ENCODE data around the gene COX5A.
A peak's percentile ranks its signal among the peaks of the same experiment; 100 is the strongest.

The COX5A gene

GRCh38 chr15:74937590-74938371, at the start of gene COX5A:
TSS of gene COX5A (minus strand) at chr15:74938073. CDS start at chr15:74938014, 59 bp downstream.
- DNase-seq (ENCODE audit: extremely low read depth in 1 of 2, low read depth in 1 of 2), result peak; percentile 81 to 86

GRCh38 chr15:74983725-74984231, 45.9 kb upstream of the COX5A start:
- DNase-seq (ENCODE audit: extremely low read depth in 1 of 2, low read depth in 1 of 2), result no peak

GRCh38 chr15:74982183-74982582, 44.3 kb upstream of the COX5A start:
- no peak for DNase-seq (ENCODE audit: extremely low read depth in 1 of 2, low read depth in 1 of 2)

GRCh38 chr15:74978503-74978902, 40.6 kb upstream of the COX5A start:
- DNase-seq (ENCODE audit: extremely low read depth in 1 of 2, low read depth in 1 of 2), result no peak

GRCh38 chr15:74978077-74978476, 40.2 kb upstream of the COX5A start:
- no peak for DNase-seq (ENCODE audit: extremely low read depth in 1 of 2, low read depth in 1 of 2)

- no peak for DNase-seq (ENCODE audit: extremely low read depth in 1 of 2, low read depth in 1 of 2)
Observed at GRCh38 chr15:74977599-74977998, 39.7 kb upstream of the COX5A start.

GRCh38 chr15:74976159-74976558, 38.3 kb upstream of the COX5A start:
- no peak for DNase-seq (ENCODE audit: extremely low read depth in 1 of 2, low read depth in 1 of 2)

- no peak for DNase-seq (ENCODE audit: extremely low read depth in 1 of 2, low read depth in 1 of 2)
Observed at GRCh38 chr15:74967670-74968069, 29.8 kb upstream of the COX5A start.

GRCh38 chr15:74964794-74965193, 26.9 kb upstream of the COX5A start:
- no peak for DNase-seq (ENCODE audit: extremely low read depth in 1 of 2, low read depth in 1 of 2)

- DNase-seq (ENCODE audit: extremely low read depth in 1 of 2, low read depth in 1 of 2), result no peak
Observed at GRCh38 chr15:74963213-74963612, 25.3 kb upstream of the COX5A start.

GRCh38 chr15:74962671-74963070, 24.8 kb upstream of the COX5A start:
- no peak for DNase-seq (ENCODE audit: extremely low read depth in 1 of 2, low read depth in 1 of 2)

- DNase-seq (ENCODE audit: extremely low read depth in 1 of 2, low read depth in 1 of 2), result no peak
Observed at GRCh38 chr15:74962219-74962618, 24.3 kb upstream of the COX5A start.

- DNase-seq (ENCODE audit: extremely low read depth in 1 of 2, low read depth in 1 of 2), result no peak
Observed at GRCh38 chr15:74961616-74962015, 23.7 kb upstream of the COX5A start.

GRCh38 chr15:74960995-74961588, 23.2 kb upstream of the COX5A start:
- no peak for DNase-seq (ENCODE audit: extremely low read depth in 1 of 2, low read depth in 1 of 2)

GRCh38 chr15:74960286-74960685, 22.4 kb upstream of the COX5A start:
- no peak for DNase-seq (ENCODE audit: extremely low read depth in 1 of 2, low read depth in 1 of 2)

GRCh38 chr15:74959586-74959939, 21.7 kb upstream of the COX5A start:
- DNase-seq (ENCODE audit: extremely low read depth in 1 of 2, low read depth in 1 of 2), result no peak

- no peak for DNase-seq (ENCODE audit: extremely low read depth in 1 of 2, low read depth in 1 of 2)
Observed at GRCh38 chr15:74958908-74959585, 21.2 kb upstream of the COX5A start.

GRCh38 chr15:74958320-74958907, 20.5 kb upstream of the COX5A start:
- DNase-seq (ENCODE audit: extremely low read depth in 1 of 2, low read depth in 1 of 2), result no peak

GRCh38 chr15:74957476-74958035, 19.7 kb upstream of the COX5A start:
- DNase-seq (ENCODE audit: extremely low read depth in 1 of 2, low read depth in 1 of 2), result no peak

GRCh38 chr15:74956648-74957475, 19.0 kb upstream of the COX5A start, which contains the start of gene RPP25:
TSS of gene RPP25 (minus strand) at chr15:74956772. CDS start at chr15:74956583, 189 bp downstream.
- peak in 1 of 2 donors; percentile 53 for DNase-seq (ENCODE audit: extremely low read depth in 1 of 2, low read depth in 1 of 2)

Data from activated CD8-positive, alpha-beta memory T cell treated with anti-CD3 and anti-CD28 coated beads for 1 hour (primary cell).